Stimulated activated naive B cell treated with anti-CD40 and anti-IgM and Interleukin-4, amounts not matched to agents 10 μg/mL and 1 μg/mL and 100 μg/mL, for 72 hours (primary cell): Measurements from ENCODE around the gene POGZ.
A peak's percentile ranks its signal among the peaks of the same experiment; 100 is the strongest.

Experiments used
- ATAC-seq, 2 donors: fragments of 150-1000 bp; cut with Tn5 transposase; replicated peaks; 2 replicates each; pipeline ENCODE4 v1.10.0; 2021; ENCODE audit warnings: moderate library complexity in 1 of 2
- DNase-seq: peaks from one replicate; pipeline ENCODE4 v3.0.0; 2021
- H3K27ac Mint-ChIP-seq: one replicate; pipeline ENCODE4 v1.8.0; 2022; ENCODE audit warnings: mild to moderate bottlenecking, mixed read lengths
- H3K27me3 Mint-ChIP-seq, 2 donors: one replicate each; pipeline ENCODE4 v1.8.0; 2022; ENCODE audit warnings: mixed read lengths in 2 of 2
- H3K36me3 Mint-ChIP-seq, 2 donors: one replicate each; pipeline ENCODE4 v1.8.0; 2022; ENCODE audit warnings: mixed read lengths in 2 of 2, mild to moderate bottlenecking in 1 of 2
- H3K4me1 Mint-ChIP-seq, 2 donors: one replicate each; pipeline ENCODE4 v1.8.0; 2022; ENCODE audit warnings: mixed read lengths in 2 of 2, mild to moderate bottlenecking in 1 of 2
- H3K4me3 Mint-ChIP-seq, 2 donors: one replicate each; pipeline ENCODE4 v1.8.0; 2022; ENCODE audit warnings: mild to moderate bottlenecking in 2 of 2, mixed read lengths in 2 of 2, moderate library complexity in 1 of 2
- H3K9me3 Mint-ChIP-seq, 2 donors: one replicate each; pipeline ENCODE4 v1.8.0; 2022; ENCODE audit warnings: mixed read lengths in 2 of 2, mild to moderate bottlenecking in 1 of 2

The POGZ gene, protein sequence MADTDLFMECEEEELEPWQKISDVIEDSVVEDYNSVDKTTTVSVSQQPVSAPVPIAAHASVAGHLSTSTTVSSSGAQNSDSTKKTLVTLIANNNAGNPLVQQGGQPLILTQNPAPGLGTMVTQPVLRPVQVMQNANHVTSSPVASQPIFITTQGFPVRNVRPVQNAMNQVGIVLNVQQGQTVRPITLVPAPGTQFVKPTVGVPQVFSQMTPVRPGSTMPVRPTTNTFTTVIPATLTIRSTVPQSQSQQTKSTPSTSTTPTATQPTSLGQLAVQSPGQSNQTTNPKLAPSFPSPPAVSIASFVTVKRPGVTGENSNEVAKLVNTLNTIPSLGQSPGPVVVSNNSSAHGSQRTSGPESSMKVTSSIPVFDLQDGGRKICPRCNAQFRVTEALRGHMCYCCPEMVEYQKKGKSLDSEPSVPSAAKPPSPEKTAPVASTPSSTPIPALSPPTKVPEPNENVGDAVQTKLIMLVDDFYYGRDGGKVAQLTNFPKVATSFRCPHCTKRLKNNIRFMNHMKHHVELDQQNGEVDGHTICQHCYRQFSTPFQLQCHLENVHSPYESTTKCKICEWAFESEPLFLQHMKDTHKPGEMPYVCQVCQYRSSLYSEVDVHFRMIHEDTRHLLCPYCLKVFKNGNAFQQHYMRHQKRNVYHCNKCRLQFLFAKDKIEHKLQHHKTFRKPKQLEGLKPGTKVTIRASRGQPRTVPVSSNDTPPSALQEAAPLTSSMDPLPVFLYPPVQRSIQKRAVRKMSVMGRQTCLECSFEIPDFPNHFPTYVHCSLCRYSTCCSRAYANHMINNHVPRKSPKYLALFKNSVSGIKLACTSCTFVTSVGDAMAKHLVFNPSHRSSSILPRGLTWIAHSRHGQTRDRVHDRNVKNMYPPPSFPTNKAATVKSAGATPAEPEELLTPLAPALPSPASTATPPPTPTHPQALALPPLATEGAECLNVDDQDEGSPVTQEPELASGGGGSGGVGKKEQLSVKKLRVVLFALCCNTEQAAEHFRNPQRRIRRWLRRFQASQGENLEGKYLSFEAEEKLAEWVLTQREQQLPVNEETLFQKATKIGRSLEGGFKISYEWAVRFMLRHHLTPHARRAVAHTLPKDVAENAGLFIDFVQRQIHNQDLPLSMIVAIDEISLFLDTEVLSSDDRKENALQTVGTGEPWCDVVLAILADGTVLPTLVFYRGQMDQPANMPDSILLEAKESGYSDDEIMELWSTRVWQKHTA (N-terminal part only)

GRCh38 chr1:151459331-151460046, at the start of gene POGZ:
TSS of gene POGZ (minus strand) at chr1:151459494. CDS start at chr1:151442204, 17,290 bp downstream.
- H3K36me3 Mint-ChIP-seq: peaks cover 3% of the 10 kb centered on the region in 2 donors
- H3K4me3 Mint-ChIP-seq: peak within 1 kb of the TSS; percentile 83 to 88
- H3K4me1 Mint-ChIP-seq: peaks cover 12 to 26% of the 10 kb centered on the region in 2 donors
- no peaks in the 10 kb centered on the region for H3K9me3 Mint-ChIP-seq
- DNase-seq (peak; percentile 92), ATAC-seq (peak; percentile 86 to 88)
- peaks cover 17 to 23% of the 10 kb centered on the region in 2 donors for H3K27me3 Mint-ChIP-seq
- H3K27ac Mint-ChIP-seq: peak within 1 kb of the TSS; percentile 97

GRCh38 chr1:151508833-151509232, 49.5 kb upstream of the POGZ start:
- Mint-ChIP-seq H3K4me3 (no peak overlapping the region), H3K27me3 (peaks cover 0 to 8% of the 10 kb centered on the region in 2 donors), H3K4me1 (peaks cover 10 to 29% of the 10 kb centered on the region in 2 donors), H3K27ac (no peak overlapping the region), H3K36me3 (no peaks in the 10 kb centered on the region), H3K9me3 (no peaks in the 10 kb centered on the region)
- ATAC-seq (no peak), DNase-seq (no peak)

DNA sequence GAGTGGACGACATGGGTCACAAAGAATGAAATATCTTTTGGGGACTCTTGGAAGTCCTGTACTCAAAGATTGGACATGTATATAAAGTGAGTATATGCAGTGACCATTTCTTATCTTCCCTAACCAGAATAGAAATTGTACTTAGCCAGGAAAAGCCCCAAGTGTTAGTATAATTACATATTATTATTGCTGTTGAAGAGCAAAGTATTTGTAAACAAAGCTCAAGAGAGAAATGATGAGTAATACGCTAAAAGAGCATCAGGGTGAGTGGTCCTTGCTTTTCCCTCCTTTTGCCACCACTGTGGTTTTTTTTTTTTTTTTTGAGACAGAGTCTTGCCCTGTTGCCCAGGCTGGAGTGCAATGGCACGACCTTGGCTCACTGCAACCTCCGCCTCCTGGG, 45.5 kb upstream of the POGZ start:
- Mint-ChIP-seq H3K27ac (no peak overlapping the region), H3K27me3 (no peaks in the 10 kb centered on the region), H3K4me3 (no peak overlapping the region), H3K36me3 (no peaks in the 10 kb centered on the region), H3K4me1 (peaks cover 0 to 2% of the 10 kb centered on the region in 2 donors), H3K9me3 (no peaks in the 10 kb centered on the region)
- no peak for DNase-seq
- ATAC-seq: no peak

GRCh38 chr1:151504252-151504651, 45.0 kb upstream of the POGZ start:
- DNase-seq (no peak), ATAC-seq (no peak)
- H3K36me3 Mint-ChIP-seq: no peaks in the 10 kb centered on the region
- no peak overlapping the region for H3K4me3 Mint-ChIP-seq
- no peak overlapping the region for H3K27ac Mint-ChIP-seq
- H3K4me1 Mint-ChIP-seq: peaks cover 0 to 2% of the 10 kb centered on the region in 2 donors
- H3K9me3 Mint-ChIP-seq: no peaks in the 10 kb centered on the region
- H3K27me3 Mint-ChIP-seq: peaks cover 4 to 5% of the 10 kb centered on the region in 2 donors

- H3K27me3 Mint-ChIP-seq: peaks cover 4 to 5% of the 10 kb centered on the region in 2 donors
- no peaks in the 10 kb centered on the region for H3K9me3 Mint-ChIP-seq
- no peak overlapping the region for H3K27ac Mint-ChIP-seq
- no peak overlapping the region for H3K4me3 Mint-ChIP-seq
- no peak for DNase-seq
- no peaks in the 10 kb centered on the region for H3K36me3 Mint-ChIP-seq
- peaks cover 0 to 2% of the 10 kb centered on the region in 2 donors for H3K4me1 Mint-ChIP-seq
- no peak for ATAC-seq
These were observed 43.8 kb upstream of the POGZ start for GRCh38 chr1:151502859-151503780.

GRCh38 chr1:151502035-151502700, 42.9 kb upstream of the POGZ start:
- H3K27ac Mint-ChIP-seq: no peak overlapping the region
- H3K9me3 Mint-ChIP-seq: no peaks in the 10 kb centered on the region
- H3K4me1 Mint-ChIP-seq: peaks cover 0 to 2% of the 10 kb centered on the region in 2 donors
- H3K27me3 Mint-ChIP-seq: peaks cover 4 to 5% of the 10 kb centered on the region in 2 donors
- no peaks in the 10 kb centered on the region for H3K36me3 Mint-ChIP-seq
- no peak overlapping the region for H3K4me3 Mint-ChIP-seq
- ATAC-seq: no peak
- DNase-seq: no peak

- no peaks in the 10 kb centered on the region for H3K36me3 Mint-ChIP-seq
- no peak for ATAC-seq
- H3K4me3 Mint-ChIP-seq: no peak overlapping the region
- H3K4me1 Mint-ChIP-seq: peaks cover 0 to 2% of the 10 kb centered on the region in 2 donors
- no peaks in the 10 kb centered on the region for H3K9me3 Mint-ChIP-seq
- peaks cover 4 to 5% of the 10 kb centered on the region in 2 donors for H3K27me3 Mint-ChIP-seq
- DNase-seq: no peak
- no peak overlapping the region for H3K27ac Mint-ChIP-seq
These were observed 42.2 kb upstream of the POGZ start for GRCh38 chr1:151501474-151501873.

DNA sequence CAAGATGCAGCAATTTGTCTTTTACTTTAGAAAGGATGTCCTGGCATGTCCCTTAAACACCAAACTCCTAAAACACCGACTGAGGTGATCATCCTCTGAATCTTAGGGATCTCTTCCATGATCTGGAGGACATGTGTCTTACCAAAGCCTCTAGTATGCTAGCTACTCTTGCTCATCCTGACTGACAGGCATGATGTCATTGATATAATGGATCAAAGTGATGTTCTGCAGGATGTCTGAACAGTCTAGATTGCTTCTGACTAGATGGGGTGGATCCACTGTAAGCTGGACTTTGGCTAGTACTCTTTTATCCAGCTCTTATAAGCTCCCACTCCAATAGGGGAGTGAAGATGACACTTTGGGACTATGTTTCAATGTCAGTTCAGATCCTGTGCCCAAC, 40.6 kb upstream of the POGZ start:
- Mint-ChIP-seq H3K9me3 (no peaks in the 10 kb centered on the region), H3K4me3 (no peak overlapping the region), H3K4me1 (peaks cover 3 to 8% of the 10 kb centered on the region in 2 donors), H3K36me3 (no peaks in the 10 kb centered on the region), H3K27ac (no peak overlapping the region), H3K27me3 (peaks cover 4 to 5% of the 10 kb centered on the region in 2 donors)
- DNase-seq (no peak), ATAC-seq (no peak)

DNA sequence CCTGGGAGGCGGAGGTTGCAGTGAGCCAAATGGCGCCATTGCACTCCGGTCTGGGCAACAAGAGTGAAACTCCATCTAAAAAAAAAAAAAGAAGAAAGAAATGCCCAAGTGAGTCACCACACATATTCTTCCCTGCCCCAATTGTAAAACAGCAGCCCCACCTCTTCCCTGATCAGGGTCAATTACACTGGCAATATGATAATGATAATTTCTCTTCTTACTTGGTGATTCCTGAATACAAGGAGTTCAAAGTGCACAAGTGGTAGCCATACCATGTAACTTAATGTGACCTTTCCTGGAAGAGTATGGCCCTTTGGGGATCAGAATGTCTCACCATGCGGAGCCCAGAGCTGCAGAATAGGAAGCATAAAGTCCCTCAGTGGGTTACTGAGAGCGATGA, 40.1 kb upstream of the POGZ start:
- no peaks in the 10 kb centered on the region for H3K36me3 Mint-ChIP-seq
- no peaks in the 10 kb centered on the region for H3K9me3 Mint-ChIP-seq
- peaks cover 7 to 14% of the 10 kb centered on the region in 2 donors for H3K4me1 Mint-ChIP-seq
- H3K27me3 Mint-ChIP-seq: peaks cover 4 to 5% of the 10 kb centered on the region in 2 donors
- H3K4me3 Mint-ChIP-seq: no peak overlapping the region
- no peak overlapping the region for H3K27ac Mint-ChIP-seq
- DNase-seq (no peak), ATAC-seq (no peak)

GRCh38 chr1:151495316-151495715, 36.0 kb upstream of the POGZ start:
- peaks cover 5 to 14% of the 10 kb centered on the region in 2 donors for H3K4me1 Mint-ChIP-seq

DNA sequence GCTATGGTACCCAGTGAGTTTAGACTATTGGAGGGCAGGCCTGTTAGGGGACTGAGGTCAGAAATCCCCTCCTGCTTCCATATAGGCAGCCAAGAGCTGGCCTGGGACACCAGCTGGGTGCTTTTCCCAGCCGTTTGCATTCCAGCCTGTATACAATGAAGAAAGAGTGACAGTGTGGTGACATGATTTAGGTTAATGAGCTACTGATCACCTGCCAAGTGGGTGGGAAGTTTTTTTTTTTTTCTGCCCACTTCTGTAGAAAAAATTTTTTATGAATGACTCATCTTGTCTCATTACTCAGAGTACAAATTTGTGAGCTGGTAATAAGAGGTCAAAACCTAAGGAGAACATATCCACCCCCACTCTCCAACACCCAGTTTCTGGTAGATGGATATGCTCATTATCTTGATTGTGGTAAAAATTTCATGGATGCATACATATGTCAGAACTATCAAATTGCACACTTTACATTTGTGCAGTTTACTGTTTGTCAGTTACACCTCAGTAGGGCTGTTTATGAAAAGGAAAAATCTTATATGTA, 35.5 kb upstream of the POGZ start:
- no peak overlapping the region for H3K4me3 Mint-ChIP-seq
- peak; percentile 84 to 93 for ATAC-seq
- no peaks in the 10 kb centered on the region for H3K36me3 Mint-ChIP-seq
- no peak for DNase-seq
- H3K9me3 Mint-ChIP-seq: no peaks in the 10 kb centered on the region
- peaks cover 5 to 9% of the 10 kb centered on the region in 2 donors for H3K27me3 Mint-ChIP-seq
- peaks cover 5 to 14% of the 10 kb centered on the region in 2 donors for H3K4me1 Mint-ChIP-seq
- H3K27ac Mint-ChIP-seq: no peak overlapping the region

More at GRCh38 chr1:151495316-151495715, 36.0 kb upstream of the POGZ start:
- Mint-ChIP-seq H3K9me3 (no peaks in the 10 kb centered on the region), H3K27ac (no peak overlapping the region), H3K27me3 (peaks cover 5 to 9% of the 10 kb centered on the region in 2 donors), H3K36me3 (no peaks in the 10 kb centered on the region), H3K4me3 (no peak overlapping the region)
- ATAC-seq (peak in 1 of 2 donors; percentile 21), DNase-seq (no peak)

DNA sequence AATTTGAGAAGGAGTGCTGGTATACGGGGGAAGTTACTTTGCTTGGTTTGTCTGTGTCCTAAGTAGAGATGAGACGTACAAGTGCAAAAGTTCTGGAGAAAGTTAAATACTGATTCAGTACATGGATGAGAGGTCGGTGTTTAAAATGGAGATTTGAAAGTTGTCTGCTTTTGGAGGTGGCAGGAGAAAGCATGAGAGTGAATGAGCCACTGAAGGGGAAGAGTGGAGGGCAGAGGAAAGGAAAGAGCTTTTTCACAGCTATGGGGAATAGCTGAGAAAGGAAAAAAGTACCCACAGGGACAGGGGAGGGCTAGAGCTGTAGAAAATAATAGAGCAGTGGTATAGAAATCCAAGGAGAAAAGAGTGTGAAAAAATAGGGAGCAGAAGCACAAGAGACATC, 33.7 kb upstream of the POGZ start:
- Mint-ChIP-seq H3K27me3 (peaks cover 0 to 5% of the 10 kb centered on the region in 2 donors), H3K27ac (peak overlapping the region; percentile 0), H3K4me3 (no peak overlapping the region), H3K36me3 (no peaks in the 10 kb centered on the region), H3K4me1 (peaks cover 5 to 14% of the 10 kb centered on the region in 2 donors), H3K9me3 (no peaks in the 10 kb centered on the region)
- no peak for DNase-seq
- ATAC-seq: no peak
